Smooth muscle cell (in vitro differentiated cells): ENCODE results near the gene ITSN1. TPM values are rescaled to one million over a fixed set of nuclear protein-coding genes. Genes with fewer than 3 reads are reported as not detected.

Experiments used
- DNase-seq: peaks from one replicate; lab custom pipeline; 2025; ENCODE audit not compliant: unreplicated experiment; lab: John Stamatoyannopoulos, UW
- H2AFZ ChIP-seq: fragments of 200-600 bp; sonication (generic); 2 replicates; pipeline ENCODE4 v1.6.0; 2016; ENCODE audit warnings: antibody characterized with exemption, low read depth, mild to moderate bottlenecking
- H3F3A ChIP-seq: fragments of 200-600 bp; sonication (generic); 2 replicates; pipeline ENCODE4 v1.6.0; 2017; ENCODE audit warnings: antibody characterized with exemption, low read depth
- H3K27ac ChIP-seq: fragments of 200-600 bp; sonication (generic); 2 replicates; pipeline ENCODE4 v1.5.1; 2016; ENCODE audit warnings: low read depth, mild to moderate bottlenecking
- H3K27me3 ChIP-seq: fragments of 200-600 bp; sonication (generic); 2 replicates; pipeline ENCODE4 v1.6.1; 2016; ENCODE audit warnings: low read depth, mild to moderate bottlenecking
- H3K36me3 ChIP-seq: fragments of 200-600 bp; sonication (generic); 2 replicates; pipeline ENCODE4 v1.5.1; 2016; ENCODE audit warnings: low read depth
- H3K4me1 ChIP-seq: fragments of 200-600 bp; sonication (generic); 2 replicates; pipeline ENCODE4 v1.5.1; 2016; ENCODE audit warnings: low read depth
- H3K4me2 ChIP-seq: fragments of 200-600 bp; sonication (generic); 2 replicates; pipeline ENCODE4 v1.6.0; 2016; ENCODE audit warnings: mild to moderate bottlenecking
- H3K4me3 ChIP-seq: fragments of 200-600 bp; sonication (generic); 2 replicates; pipeline ENCODE4 v1.5.1; 2016; ENCODE audit warnings: mild to moderate bottlenecking
- H3K79me2 ChIP-seq: fragments of 200-600 bp; sonication (generic); 2 replicates; pipeline ENCODE4 v1.6.0; 2016; ENCODE audit warnings: low read depth, mild to moderate bottlenecking
- H3K9ac ChIP-seq: fragments of 200-600 bp; sonication (generic); 2 replicates; pipeline ENCODE4 v1.6.0; 2016; ENCODE audit warnings: low read depth
- H3K9me3 ChIP-seq: fragments of 200-600 bp; sonication (generic); replicated peaks from 2 replicates; pipeline ENCODE4 v1.5.1; 2016; ENCODE audit warnings: low read depth
- H4K20me1 ChIP-seq: fragments of 200-600 bp; sonication (generic); 2 replicates; pipeline ENCODE4 v1.6.0; 2016; ENCODE audit warnings: low read depth
- WGBS: methylation state at CpG from one replicate; pipeline ENCODE4 v1.1.7; 2016; ENCODE audit warnings: low lambda C conversion rate; 5-methylcytosine and 5-hydroxymethylcytosine counted together
- polyA plus RNA-seq: library from polyadenylated mRNA; unstranded; fragments of >200 nt; fragmentation: Nextera tagmentation; extraction: Ambion mirVana; gene quantifications from 2 replicates; pipeline ENCODE4 v1.2.1, GENCODE V29; 2016
- total RNA-seq: library from RNA; depleted of rRNA; stranded (reverse); fragments of >200 nt; gene quantifications from 2 replicates; pipeline ENCODE4 v1.2.3, GENCODE V29; 2014
- TF ChIP-seq, protein P1 (sequence below): fragments of 200-600 bp; sonication (generic); IDR thresholded peaks from 2 replicates; pipeline ENCODE4 v1.5.1; 2017; ENCODE audit warnings: borderline replicate concordance, mild to moderate bottlenecking, antibody characterized with exemption; ENCODE audit not compliant: insufficient read depth, poor library complexity, severe bottlenecking

Gene ITSN1
- total and polyA plus RNA-seq, 2 experiments from 2014 or later: 36.4 to 76.5 TPM

DNA sequence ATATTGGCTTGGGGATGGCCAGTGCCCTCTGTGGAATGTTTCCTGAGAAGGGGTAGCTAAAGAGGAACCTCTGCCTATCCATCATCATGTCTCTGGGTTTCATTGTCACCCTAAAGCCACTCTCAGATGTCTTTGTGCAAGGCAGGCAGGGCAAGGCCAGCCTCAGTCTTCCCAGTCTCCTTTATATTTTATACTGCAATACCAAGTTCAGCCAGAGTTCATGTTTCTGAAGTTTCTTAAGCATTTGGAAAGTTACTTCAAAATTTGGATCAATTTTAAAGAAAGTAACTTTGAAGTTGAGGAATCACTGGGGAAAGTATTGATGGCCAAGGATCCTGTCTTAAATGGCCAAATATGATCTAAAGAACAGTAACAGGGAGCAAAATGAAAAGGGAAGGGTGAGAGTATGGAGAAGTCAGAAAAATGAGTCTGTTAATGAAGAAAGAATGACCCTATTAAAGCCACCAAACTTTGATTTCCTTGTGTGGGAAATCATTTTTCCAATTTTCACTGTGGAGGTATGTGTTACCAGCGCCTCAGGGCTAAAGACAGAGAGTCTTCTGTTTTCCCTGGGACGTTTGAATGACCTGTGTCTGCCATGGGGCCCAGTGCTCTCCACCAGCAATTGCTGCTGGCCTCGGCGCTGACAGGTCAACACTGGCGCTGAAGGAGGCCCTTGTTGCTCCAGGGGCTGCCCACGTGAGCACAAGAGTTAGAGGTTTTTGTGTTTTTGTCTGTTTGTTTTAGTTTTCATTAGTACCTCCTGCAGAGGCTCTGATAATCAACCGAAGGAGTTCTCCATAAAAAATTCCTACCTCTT, 179.4 kb downstream of the ITSN1 start:
- DNase-seq: no peak
- Histone ChIP-seq H3K27me3 (no peaks in the 10 kb centered on the region), H3K4me3 (no peak overlapping the region), H3K9me3 (no peaks in the 10 kb centered on the region), H3K4me2 (no peak overlapping the region), H3K27ac (peak overlapping the region; percentile 6), H3F3A (no peaks in the 10 kb centered on the region), H3K4me1 (no peaks in the 10 kb centered on the region), H3K9ac (no peak overlapping the region), H2AFZ (no peak overlapping the region), H3K36me3 (peaks cover 4% of the 10 kb centered on the region), H4K20me1 (no peaks in the 10 kb centered on the region), H3K79me2 (no peaks in the 10 kb centered on the region)
- TF ChIP-seq, protein P1, sequence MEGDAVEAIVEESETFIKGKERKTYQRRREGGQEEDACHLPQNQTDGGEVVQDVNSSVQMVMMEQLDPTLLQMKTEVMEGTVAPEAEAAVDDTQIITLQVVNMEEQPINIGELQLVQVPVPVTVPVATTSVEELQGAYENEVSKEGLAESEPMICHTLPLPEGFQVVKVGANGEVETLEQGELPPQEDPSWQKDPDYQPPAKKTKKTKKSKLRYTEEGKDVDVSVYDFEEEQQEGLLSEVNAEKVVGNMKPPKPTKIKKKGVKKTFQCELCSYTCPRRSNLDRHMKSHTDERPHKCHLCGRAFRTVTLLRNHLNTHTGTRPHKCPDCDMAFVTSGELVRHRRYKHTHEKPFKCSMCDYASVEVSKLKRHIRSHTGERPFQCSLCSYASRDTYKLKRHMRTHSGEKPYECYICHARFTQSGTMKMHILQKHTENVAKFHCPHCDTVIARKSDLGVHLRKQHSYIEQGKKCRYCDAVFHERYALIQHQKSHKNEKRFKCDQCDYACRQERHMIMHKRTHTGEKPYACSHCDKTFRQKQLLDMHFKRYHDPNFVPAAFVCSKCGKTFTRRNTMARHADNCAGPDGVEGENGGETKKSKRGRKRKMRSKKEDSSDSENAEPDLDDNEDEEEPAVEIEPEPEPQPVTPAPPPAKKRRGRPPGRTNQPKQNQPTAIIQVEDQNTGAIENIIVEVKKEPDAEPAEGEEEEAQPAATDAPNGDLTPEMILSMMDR: no peak
- 59% methylated on average over 7 of the region's 7 CpGs for WGBS

DNA sequence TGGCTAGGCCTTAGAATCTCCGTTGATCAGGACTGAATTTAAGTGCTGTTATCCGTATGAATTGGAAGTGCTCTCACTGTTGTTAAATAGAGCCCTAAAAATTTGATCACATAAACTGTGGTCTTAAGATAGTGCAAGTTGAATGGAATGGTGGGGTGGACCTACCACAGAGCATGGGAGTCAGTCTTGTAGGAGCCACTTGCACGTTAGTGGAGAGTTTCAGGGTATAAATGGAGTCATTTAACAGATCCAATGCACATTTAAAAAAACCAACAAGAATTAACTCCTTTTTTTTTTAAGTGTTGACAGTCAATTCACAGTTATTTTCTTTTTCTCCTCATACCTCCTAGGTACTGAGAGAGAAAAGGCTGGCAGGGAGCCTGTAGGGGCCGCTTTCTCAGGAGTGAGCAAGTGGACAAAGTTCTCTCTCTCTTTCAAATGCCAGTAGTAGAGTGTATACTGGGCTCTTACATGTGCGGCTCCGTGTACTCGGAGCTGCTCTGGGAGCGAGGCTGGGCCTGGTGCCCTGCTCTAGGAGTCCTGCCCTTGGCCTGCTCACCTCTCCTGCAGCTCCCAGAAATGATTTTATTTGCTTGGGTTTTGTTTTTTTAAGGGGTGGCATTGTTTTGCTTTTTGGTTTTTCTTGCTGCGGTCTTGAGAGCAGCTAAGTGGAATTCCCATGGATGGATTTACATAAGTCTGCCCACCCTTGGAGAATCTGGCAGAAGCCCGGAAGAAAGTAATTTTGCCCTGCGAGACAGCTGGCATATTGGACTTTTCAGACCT, 182.0 kb downstream of the ITSN1 start:
- Histone ChIP-seq H3K79me2 (no peaks in the 10 kb centered on the region), H3F3A (no peaks in the 10 kb centered on the region), H3K4me3 (no peak overlapping the region), H3K4me1 (no peaks in the 10 kb centered on the region), H3K36me3 (peaks cover 4% of the 10 kb centered on the region), H3K4me2 (no peak overlapping the region), H4K20me1 (no peaks in the 10 kb centered on the region), H3K9ac (no peak overlapping the region), H3K9me3 (no peaks in the 10 kb centered on the region), H3K27me3 (no peaks in the 10 kb centered on the region), H3K27ac (no peak overlapping the region), H2AFZ (no peak overlapping the region)
- TF ChIP-seq, protein P1: no peak
- 93% methylated on average over 11 of the region's 11 CpGs for WGBS
- no peak for DNase-seq

DNA sequence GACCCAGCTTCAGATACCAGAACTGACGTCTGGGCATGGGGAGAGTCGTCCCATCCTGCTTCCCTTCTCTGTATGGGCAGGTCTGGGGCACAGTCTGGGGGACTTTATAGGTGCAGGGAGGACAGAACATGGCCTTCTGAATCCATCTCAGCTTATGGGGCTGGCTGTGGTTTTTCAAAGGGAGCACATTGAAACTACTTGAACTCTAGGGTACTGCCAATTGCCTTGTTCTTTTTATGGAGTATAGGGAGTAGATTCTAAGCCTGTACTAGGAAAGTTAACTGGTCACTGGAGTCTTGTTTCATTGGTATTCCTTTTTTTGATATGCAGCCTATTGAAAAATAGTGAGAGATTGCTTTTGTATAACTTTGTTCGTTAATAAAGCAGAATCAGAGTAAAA, 183.1 kb downstream of the ITSN1 start:
- H3K79me2 ChIP-seq: no peaks in the 10 kb centered on the region
- H4K20me1 ChIP-seq: no peaks in the 10 kb centered on the region
- no peaks in the 10 kb centered on the region for H3K27me3 ChIP-seq
- DNase-seq: no peak
- no peak overlapping the region for H2AFZ ChIP-seq
- no peaks in the 10 kb centered on the region for H3F3A ChIP-seq
- H3K4me3 ChIP-seq: no peak overlapping the region
- H3K4me2 ChIP-seq: peak overlapping the region; percentile 35
- WGBS: 87% methylated on average over 3 of the region's 3 CpGs
- H3K4me1 ChIP-seq: no peaks in the 10 kb centered on the region
- H3K36me3 ChIP-seq: peaks cover under 1% of the 10 kb centered on the region
- H3K9me3 ChIP-seq: no peaks in the 10 kb centered on the region
- no peak overlapping the region for H3K9ac ChIP-seq
- H3K27ac ChIP-seq: peak overlapping the region; percentile 20
- TF ChIP-seq, protein P1: no peak
